Mucosa of descending colon (tissue), 3 donors: ENCODE data around the gene DNMT3A. TPM values are rescaled to one million over a fixed set of nuclear protein-coding genes. Genes with fewer than 3 reads are reported as not detected.
A peak's percentile ranks its signal among the peaks of the same experiment; 100 is the strongest.
"Not testable (repeated sequence)": the region's sequence is repeated elsewhere in the genome, so short reads cannot be mapped to it uniquely, and the experiment has no call there.

Experiments
- ATAC-seq: fragments of 200-7000 bp; cut with Tn5 transposase; one replicate; pipeline ENCODE4 v1.9.1; 2020; ENCODE audit warnings: mild to moderate bottlenecking, moderate library complexity
- DNase-seq, 3 donors: peaks; one replicate each; pipeline ENCODE4 v3.0.0-alpha.2; 2020
- H3K36me3 ChIP-seq: fragments of 200-600 bp; one replicate; pipeline ENCODE4 v1.8.0; 2021; ENCODE audit warnings: low read depth, mild to moderate bottlenecking
- H3K4me1 ChIP-seq: fragments of 200-600 bp; one replicate; pipeline ENCODE4 v1.8.0; 2021; ENCODE audit warnings: low read depth, mild to moderate bottlenecking
- H3K4me3 ChIP-seq: fragments of 200-600 bp; one replicate; pipeline ENCODE4 v1.8.0; 2021; ENCODE audit warnings: mild to moderate bottlenecking
- H3K9me3 ChIP-seq: fragments of 200-600 bp; one replicate; pipeline ENCODE4 v1.8.0; 2021; ENCODE audit warnings: mild to moderate bottlenecking
- intact Hi-C, 2 donors: fragments of 100-400 bp; cut with DNase I in 1 of 2; cut with micrococcal nuclease in 1 of 2; formaldehyde crosslinking; loops; one replicate each; pipeline versions ENCODE4 v1.11.0 to v1.11.1; 2022; cut with DNase I, micrococcal nuclease
- total RNA-seq, 3 donors: library from RNA; stranded (reverse); fragmentation: NEBNext Ultra II Directional in 2 of 3; extraction: Animal tissue kit (Norgen Biotek cat#: 25700) in 2 of 3; gene quantifications; one replicate each; pipeline versions ENCODE4 v1.2.1 to v1.2.4, GENCODE V29; 2021 to 2023
- TF ChIP-seq, protein P1 (sequence below): fragments of 200-600 bp; IDR thresholded peaks from one replicate; pipeline ENCODE4 v1.8.0; 2022; ENCODE audit warnings: antibody characterized with exemption, mild to moderate bottlenecking
- donor health status: DM: no; HTN: no; CAD: no; lungs with moderate emphysema.
- donor health status: DM: no; HTN: no; CAD: no.
- donor health status: DM: no; HTN: yes; CAD: no.

The DNMT3A gene
- total RNA-seq, 3 donors from 2014 or later = 31.2 to 50.8 (median 33.0) TPM

DNA sequence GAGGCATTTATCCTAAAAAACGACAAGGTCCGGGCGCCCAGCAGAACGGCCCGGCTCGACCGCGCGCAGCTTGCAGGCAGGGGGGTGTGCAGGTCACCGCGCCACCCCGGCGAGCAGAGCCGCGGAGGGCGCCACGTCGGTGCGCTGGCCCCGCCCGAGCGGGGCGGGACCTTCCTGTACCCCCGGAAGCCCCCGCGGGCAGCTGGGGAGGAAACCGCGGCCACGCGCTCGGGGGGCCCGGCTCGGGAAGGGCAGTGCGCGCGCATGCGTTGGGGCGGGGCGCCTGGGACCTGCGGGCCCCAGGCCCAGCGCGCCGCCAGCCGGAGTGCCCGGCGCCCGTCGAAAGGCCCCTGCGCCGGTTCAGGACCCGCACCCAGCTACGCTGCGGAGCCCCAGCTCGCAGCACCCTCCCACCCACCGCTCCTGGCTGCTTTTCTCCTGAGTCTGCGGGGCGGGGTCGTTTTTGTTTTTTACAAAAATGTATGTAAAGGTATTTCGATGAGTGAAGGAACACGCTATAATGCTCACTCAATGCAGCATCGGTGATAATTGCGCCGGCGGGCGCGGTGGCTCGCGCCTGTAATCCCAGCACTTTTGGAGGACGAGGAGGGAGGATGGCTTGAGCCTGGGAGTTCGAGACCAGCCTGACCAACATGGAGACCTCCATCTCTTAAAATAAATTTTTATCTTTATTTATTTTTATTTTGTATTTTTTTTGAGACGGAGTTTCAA is 125.6 kb downstream of the DNMT3A start:
- TF ChIP-seq, protein P1, sequence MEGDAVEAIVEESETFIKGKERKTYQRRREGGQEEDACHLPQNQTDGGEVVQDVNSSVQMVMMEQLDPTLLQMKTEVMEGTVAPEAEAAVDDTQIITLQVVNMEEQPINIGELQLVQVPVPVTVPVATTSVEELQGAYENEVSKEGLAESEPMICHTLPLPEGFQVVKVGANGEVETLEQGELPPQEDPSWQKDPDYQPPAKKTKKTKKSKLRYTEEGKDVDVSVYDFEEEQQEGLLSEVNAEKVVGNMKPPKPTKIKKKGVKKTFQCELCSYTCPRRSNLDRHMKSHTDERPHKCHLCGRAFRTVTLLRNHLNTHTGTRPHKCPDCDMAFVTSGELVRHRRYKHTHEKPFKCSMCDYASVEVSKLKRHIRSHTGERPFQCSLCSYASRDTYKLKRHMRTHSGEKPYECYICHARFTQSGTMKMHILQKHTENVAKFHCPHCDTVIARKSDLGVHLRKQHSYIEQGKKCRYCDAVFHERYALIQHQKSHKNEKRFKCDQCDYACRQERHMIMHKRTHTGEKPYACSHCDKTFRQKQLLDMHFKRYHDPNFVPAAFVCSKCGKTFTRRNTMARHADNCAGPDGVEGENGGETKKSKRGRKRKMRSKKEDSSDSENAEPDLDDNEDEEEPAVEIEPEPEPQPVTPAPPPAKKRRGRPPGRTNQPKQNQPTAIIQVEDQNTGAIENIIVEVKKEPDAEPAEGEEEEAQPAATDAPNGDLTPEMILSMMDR = no peak
- Histone ChIP-seq H3K4me1 (peaks cover 5% of the 10 kb centered on the region), H3K4me3 (no peak overlapping the region), H3K36me3 (no peaks in the 10 kb centered on the region), H3K9me3 (no peaks in the 10 kb centered on the region)
- ATAC-seq = peak; percentile 94
- intact Hi-C loops = no loop called here
- DNase-seq = peak; percentile 80 to 91 (median 87)

DNA sequence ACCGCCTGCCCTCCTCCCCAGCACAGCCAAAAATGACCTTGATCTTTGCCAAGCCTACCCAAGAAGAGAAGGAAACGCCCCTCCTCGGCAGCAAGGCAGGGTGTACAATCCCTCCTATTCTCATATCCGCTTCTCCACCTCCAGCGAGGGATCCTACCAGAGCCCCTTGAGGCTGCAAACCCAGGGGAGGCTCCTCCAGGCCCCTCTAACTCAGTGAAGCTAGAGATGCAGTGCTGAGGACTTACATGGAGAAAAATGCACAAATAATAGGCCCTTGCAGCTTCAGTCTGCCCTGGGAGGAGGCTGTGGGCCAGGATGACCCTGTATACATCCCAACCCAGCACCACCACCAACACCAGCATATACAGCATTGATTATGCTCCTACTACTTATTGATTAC is 126.5 kb downstream of the DNMT3A start:
- Histone ChIP-seq H3K9me3 (no peaks in the 10 kb centered on the region), H3K36me3 (no peaks in the 10 kb centered on the region), H3K4me1 (peaks cover 5% of the 10 kb centered on the region), H3K4me3 (no peak overlapping the region)
- no peak for ATAC-seq
- no peak for DNase-seq
- TF ChIP-seq, protein P1 = no peak
- intact Hi-C loops = no loop called here

GRCh38 chr2:25213229-25213628 is 128.5 kb downstream of the DNMT3A start:
- TF ChIP-seq, protein P1 = no peak
- H3K4me1 ChIP-seq = peaks cover 5% of the 10 kb centered on the region
- H3K9me3 ChIP-seq = no peaks in the 10 kb centered on the region
- ATAC-seq = no peak
- no peaks in the 10 kb centered on the region for H3K36me3 ChIP-seq
- DNase-seq = no peak
- intact Hi-C loops = no loop called here
- H3K4me3 ChIP-seq = no peak overlapping the region

DNA sequence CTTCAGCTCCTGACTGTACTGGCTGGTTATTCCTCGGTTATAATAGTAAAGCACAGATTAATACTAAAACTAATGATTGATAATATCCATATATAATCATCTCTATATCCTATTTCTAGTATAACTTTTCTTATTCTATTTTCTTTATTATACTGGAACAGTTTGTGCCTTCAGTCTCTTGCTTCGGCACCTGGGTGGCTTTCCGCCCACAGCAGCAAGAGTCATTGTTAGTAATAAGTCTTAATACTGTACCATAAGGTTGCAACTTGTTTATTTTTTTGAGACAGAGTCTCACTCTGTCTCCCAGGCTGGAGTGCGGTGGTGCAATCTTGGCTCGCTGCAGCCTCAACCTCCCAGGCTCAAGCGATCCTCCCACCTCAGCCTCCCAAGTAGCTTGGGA is 130.8 kb downstream of the DNMT3A start:
- H3K4me3 ChIP-seq, ATAC-seq, H3K36me3 ChIP-seq, DNase-seq, intact Hi-C loops, H3K9me3 ChIP-seq, H3K4me1 ChIP-seq: not testable (repeated sequence)

- H3K4me1 ChIP-seq = no peaks in the 10 kb centered on the region
- intact Hi-C loops = no loop called here
- no peaks in the 10 kb centered on the region for H3K36me3 ChIP-seq
- ATAC-seq (no peak), DNase-seq (no peak)
- no peak overlapping the region for H3K4me3 ChIP-seq
- no peaks in the 10 kb centered on the region for H3K9me3 ChIP-seq
- TF ChIP-seq, protein P1 = no peak
These were observed 134.6 kb downstream of the DNMT3A start for GRCh38 chr2:25207078-25207545.

- intact Hi-C loops = no loop called here
- no peaks in the 10 kb centered on the region for H3K9me3 ChIP-seq
- no peaks in the 10 kb centered on the region for H3K4me1 ChIP-seq
- no peak overlapping the region for H3K4me3 ChIP-seq
- DNase-seq = no peak
- peak; percentile 51 for ATAC-seq
- no peaks in the 10 kb centered on the region for H3K36me3 ChIP-seq
- TF ChIP-seq, protein P1 = no peak
These were observed 137.4 kb downstream of the DNMT3A start for GRCh38 chr2:25204190-25204838.
